Suprapubic skin (tissue), 4 donors: ENCODE results near the gene ZNF407. TPM values are rescaled to one million over a fixed set of nuclear protein-coding genes. Genes with fewer than 3 reads are reported as not detected.

Experiments used
- DNase-seq, 2 donors: peaks; one replicate each; pipeline ENCODE4 v3.0.0-alpha.2; 2019; ENCODE audit warnings: low spot score in 2 of 2
- H3K27ac ChIP-seq: fragments of 200-600 bp; sonication (generic); one replicate; pipeline ENCODE4 v1.5.1; 2019
- H3K27me3 ChIP-seq: fragments of 200-600 bp; sonication (generic); one replicate; pipeline ENCODE4 v1.5.1; 2019
- H3K36me3 ChIP-seq: fragments of 200-600 bp; sonication (generic); one replicate; pipeline ENCODE4 v1.5.1; 2019
- H3K4me1 ChIP-seq: fragments of 200-600 bp; sonication (generic); one replicate; pipeline ENCODE4 v1.5.1; 2019
- H3K4me3 ChIP-seq: fragments of 200-600 bp; sonication (generic); one replicate; pipeline ENCODE4 v1.5.1; 2019; ENCODE audit warnings: mild to moderate bottlenecking
- H3K9me3 ChIP-seq: fragments of 200-600 bp; sonication (generic); one replicate; pipeline ENCODE4 v1.5.1; 2019
- CTCF ChIP-seq, 2 donors: fragments of 200-600 bp in 1 of 2; fragments of 450-650 bp in 1 of 2; sonication (generic) in 1 of 2; IDR thresholded peaks; one replicate each; pipeline ENCODE4 v1.5.1; 2016 to 2019; ENCODE audit warnings: antibody characterized with exemption in 2 of 2, mild to moderate bottlenecking in 1 of 2, moderate library complexity in 1 of 2
- EP300 ChIP-seq: sonication (generic); formaldehyde crosslinking; IDR thresholded peaks from one replicate; pipeline ENCODE4 v1.6.1; 2017; ENCODE audit warnings: antibody characterized with exemption
- POLR2A ChIP-seq, 2 donors: fragments of 450-650 bp; IDR thresholded peaks; one replicate each; pipeline ENCODE4 v1.6.1; 2017; ENCODE audit warnings: antibody characterized with exemption in 2 of 2, mild to moderate bottlenecking in 2 of 2, moderate library complexity in 2 of 2
- POLR2AphosphoS5 ChIP-seq, 3 donors: sonication (generic); formaldehyde crosslinking; IDR thresholded peaks; one replicate each; pipeline ENCODE4 v1.6.1; 2017; ENCODE audit warnings: antibody characterized with exemption in 3 of 3
- WGBS: methylation state at CpG from one replicate; pipeline ENCODE4 v1.1.5; 2018; 5-methylcytosine and 5-hydroxymethylcytosine counted together
- total RNA-seq, 4 donors: library from RNA; depleted of rRNA; stranded (reverse); fragments of >200 nt; gene quantifications; one replicate each; pipeline ENCODE4 v1.1.0, GENCODE V29; 2016

Gene ZNF407
- total RNA-seq, 4 donors from 2014 or later, result 10.7 to 22.1 (median 13.8) TPM

DNA sequence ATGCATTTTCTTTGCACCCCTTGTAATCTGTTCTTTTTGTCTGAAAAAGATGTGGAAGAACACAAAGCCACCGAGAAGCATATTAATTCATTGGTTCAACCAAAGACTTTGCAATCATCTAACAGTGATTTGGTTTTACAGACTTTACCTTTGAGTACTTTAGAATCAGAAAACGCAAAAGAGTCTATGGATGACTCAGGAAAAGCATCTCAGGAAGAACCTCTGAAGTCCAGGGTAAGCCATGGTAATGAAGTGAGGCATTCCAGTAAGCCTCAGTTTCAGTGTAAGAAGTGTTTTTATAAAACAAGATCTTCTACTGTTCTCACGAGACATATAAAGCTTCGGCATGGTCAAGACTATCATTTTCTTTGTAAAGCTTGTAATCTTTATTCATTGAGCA is 35.2 kb downstream of the ZNF407 start:
- H3K4me3 ChIP-seq, result no peak overlapping the region
- 93% methylated on average over 4 of the region's 4 CpGs for WGBS

DNA sequence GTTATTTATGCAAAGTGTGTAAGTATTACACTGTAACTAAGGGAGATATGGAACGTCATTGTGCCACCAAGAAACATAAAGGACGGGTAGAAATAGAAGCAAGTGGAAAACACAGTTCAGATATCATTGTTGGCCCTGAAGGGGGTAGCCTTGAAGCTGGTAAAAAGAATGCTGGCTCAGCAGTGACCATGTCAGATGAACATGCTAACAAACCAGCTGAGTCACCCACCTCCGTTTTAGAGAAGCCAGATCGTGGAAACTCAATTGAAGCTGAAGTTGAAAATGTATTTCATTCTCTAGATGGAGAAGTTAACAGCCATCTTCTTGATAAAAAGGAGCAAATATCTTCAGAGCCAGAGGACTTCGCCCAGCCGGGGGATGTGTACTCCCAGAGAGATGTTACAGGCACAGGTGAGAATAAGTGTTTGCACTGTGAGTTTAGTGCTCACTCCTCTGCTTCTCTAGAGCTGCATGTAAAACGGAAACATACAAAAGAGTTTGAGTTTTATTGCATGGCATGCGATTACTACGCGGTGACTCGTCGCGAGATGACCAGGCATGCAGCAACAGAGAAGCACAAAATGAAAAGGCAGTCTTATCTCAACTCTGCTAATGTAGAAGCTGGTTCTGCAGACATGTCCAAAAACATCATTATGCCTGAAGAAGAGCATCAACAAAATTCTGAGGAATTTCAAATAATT is 36.1 kb downstream of the ZNF407 start:
- Histone ChIP-seq H3K9me3 (no peaks in the 10 kb centered on the region), H3K4me3 (no peak overlapping the region), H3K36me3 (peaks cover 29% of the 10 kb centered on the region), H3K27me3 (no peaks in the 10 kb centered on the region), H3K4me1 (no peaks in the 10 kb centered on the region), H3K27ac (no peak overlapping the region)
- TF ChIP-seq POLR2A (IDR thresholded peaks at IDR 0.05), result no peak
- no peak for DNase-seq
- 96% methylated on average over 13 of the region's 13 CpGs for WGBS

More for the DNA sequence above, 35.2 kb downstream of the ZNF407 start:
- Histone ChIP-seq H3K27ac (no peak overlapping the region), H3K36me3 (peaks cover 29% of the 10 kb centered on the region), H3K9me3 (no peaks in the 10 kb centered on the region), H3K27me3 (no peaks in the 10 kb centered on the region), H3K4me1 (no peaks in the 10 kb centered on the region)
- no peak for DNase-seq
- no peak for TF ChIP-seq CTCF (IDR thresholded peaks at IDR 0.05)

- H3K27me3 ChIP-seq, result no peaks in the 10 kb centered on the region
- no peak overlapping the region for H3K4me3 ChIP-seq
- no peak overlapping the region for H3K27ac ChIP-seq
- H3K4me1 ChIP-seq, result no peaks in the 10 kb centered on the region
- 84% methylated on average over 15 of the region's 15 CpGs for WGBS
- TF ChIP-seq POLR2A (IDR thresholded peaks at IDR 0.05) (no peak), CTCF (IDR thresholded peaks at IDR 0.05) (no peak), POLR2AphosphoS5 (IDR thresholded peaks at IDR 0.05) (no peak), EP300 (no peak)
- H3K36me3 ChIP-seq, result peaks cover 29% of the 10 kb centered on the region
- no peak for DNase-seq
- H3K9me3 ChIP-seq, result no peaks in the 10 kb centered on the region
These were observed 37.7 kb downstream of the ZNF407 start for GRCh38 chr18:74635224-74635975.

DNA sequence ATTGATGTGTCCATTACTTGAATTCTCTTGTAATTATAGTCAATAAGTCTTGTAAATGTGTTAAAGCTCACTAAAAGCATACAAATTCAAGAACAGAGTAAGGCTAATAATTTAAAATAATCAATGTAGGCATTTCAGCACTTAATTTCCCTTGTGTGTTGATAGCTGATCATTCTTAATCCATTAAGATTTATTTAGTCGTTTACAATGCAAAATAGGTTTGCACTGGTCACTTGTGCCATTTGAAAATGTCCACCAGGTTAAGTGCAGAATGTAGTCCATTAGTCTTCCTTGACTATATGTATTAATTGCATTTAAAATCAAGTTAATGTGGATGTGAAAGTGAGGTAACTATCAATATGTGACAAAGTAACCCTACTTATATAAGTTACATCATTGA is 39.4 kb downstream of the ZNF407 start:
- Histone ChIP-seq H3K36me3 (peaks cover 21% of the 10 kb centered on the region), H3K9me3 (no peaks in the 10 kb centered on the region), H3K4me3 (no peak overlapping the region), H3K27me3 (no peaks in the 10 kb centered on the region), H3K4me1 (no peaks in the 10 kb centered on the region), H3K27ac (no peak overlapping the region)
- TF ChIP-seq POLR2AphosphoS5 (IDR thresholded peaks at IDR 0.05) (no peak), EP300 (no peak), CTCF (IDR thresholded peaks at IDR 0.05) (no peak), POLR2A (IDR thresholded peaks at IDR 0.05) (no peak)
- no peak for DNase-seq
- WGBS, result 94% methylated on average over 1 of the region's 1 CpG

DNA sequence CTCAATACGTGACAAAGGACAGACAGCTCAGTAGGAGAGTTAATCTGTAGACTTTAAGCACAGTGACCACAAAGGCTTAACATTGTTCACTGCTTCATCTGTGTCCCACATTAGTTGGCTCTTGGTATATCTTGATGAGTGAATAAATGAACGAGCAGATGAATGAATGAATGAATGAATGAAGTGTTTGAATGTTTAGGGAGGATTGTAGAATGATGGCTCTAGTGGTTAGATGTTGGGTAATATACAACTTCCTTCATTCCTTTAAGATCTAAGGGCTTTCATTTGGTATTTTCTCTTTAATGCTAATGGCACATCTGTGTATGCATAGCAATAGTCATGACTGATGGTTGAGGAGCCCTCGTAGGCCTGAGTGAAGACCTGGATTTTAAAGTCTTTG is 40.5 kb downstream of the ZNF407 start:
- Histone ChIP-seq H3K9me3 (no peaks in the 10 kb centered on the region), H3K4me1 (no peaks in the 10 kb centered on the region), H3K36me3 (peaks cover 10% of the 10 kb centered on the region), H3K27me3 (no peaks in the 10 kb centered on the region), H3K27ac (no peak overlapping the region), H3K4me3 (no peak overlapping the region)
- WGBS, result 82% methylated on average over 3 of the region's 3 CpGs
- TF ChIP-seq EP300, result no peak
- no peak for TF ChIP-seq CTCF (IDR thresholded peaks at IDR 0.05)
- no peak for TF ChIP-seq POLR2A (IDR thresholded peaks at IDR 0.05)
- no peak for DNase-seq
